Kidney epithelial cell (primary cell): Measurements from ENCODE around the gene HOXA2. TPM values are rescaled to one million over a fixed set of nuclear protein-coding genes. Genes with fewer than 3 reads are reported as not detected.

ENCODE experiments used
- DNase-seq: peaks from one replicate; pipeline ENCODE4 v3.0.0-alpha.2; 2010; ENCODE audit warnings: low read depth
- H3K27me3 ChIP-seq: 2 replicates; pipeline ENCODE4 v1.6.0; 2011; ENCODE audit warnings: low read length; ENCODE audit not compliant: control insufficient read depth, insufficient read depth
- H3K36me3 ChIP-seq: 2 replicates; pipeline ENCODE4 v1.5.1; 2011; ENCODE audit warnings: low read length; ENCODE audit not compliant: control insufficient read depth, insufficient read depth
- H3K4me3 ChIP-seq: 2 replicates; pipeline ENCODE4 v1.5.1; 2011; ENCODE audit warnings: low read depth, mild to moderate bottlenecking, control low read depth, low read length
- total RNA-seq: library from RNA; depleted of rRNA; stranded (reverse); fragments of >200 nt; gene quantifications from 2 replicates; pipeline ENCODE4 v1.2.3, GENCODE V29; 2015
- TF ChIP-seq, protein P1 (sequence below): IDR thresholded peaks from 2 replicates; pipeline ENCODE4 v1.5.1; 2011; ENCODE audit warnings: mild to moderate bottlenecking, moderate library complexity, low read length, control low read depth, inconsistent platforms; ENCODE audit not compliant: insufficient read depth, poor library complexity, severe bottlenecking

Gene HOXA2
- total RNA-seq, 1 donor from 2014 or later, result 1.1 TPM

GRCh38 chr7:27116962-27117886 lies 14.7 kb upstream of the HOXA2 start:
- TF ChIP-seq, protein P1, sequence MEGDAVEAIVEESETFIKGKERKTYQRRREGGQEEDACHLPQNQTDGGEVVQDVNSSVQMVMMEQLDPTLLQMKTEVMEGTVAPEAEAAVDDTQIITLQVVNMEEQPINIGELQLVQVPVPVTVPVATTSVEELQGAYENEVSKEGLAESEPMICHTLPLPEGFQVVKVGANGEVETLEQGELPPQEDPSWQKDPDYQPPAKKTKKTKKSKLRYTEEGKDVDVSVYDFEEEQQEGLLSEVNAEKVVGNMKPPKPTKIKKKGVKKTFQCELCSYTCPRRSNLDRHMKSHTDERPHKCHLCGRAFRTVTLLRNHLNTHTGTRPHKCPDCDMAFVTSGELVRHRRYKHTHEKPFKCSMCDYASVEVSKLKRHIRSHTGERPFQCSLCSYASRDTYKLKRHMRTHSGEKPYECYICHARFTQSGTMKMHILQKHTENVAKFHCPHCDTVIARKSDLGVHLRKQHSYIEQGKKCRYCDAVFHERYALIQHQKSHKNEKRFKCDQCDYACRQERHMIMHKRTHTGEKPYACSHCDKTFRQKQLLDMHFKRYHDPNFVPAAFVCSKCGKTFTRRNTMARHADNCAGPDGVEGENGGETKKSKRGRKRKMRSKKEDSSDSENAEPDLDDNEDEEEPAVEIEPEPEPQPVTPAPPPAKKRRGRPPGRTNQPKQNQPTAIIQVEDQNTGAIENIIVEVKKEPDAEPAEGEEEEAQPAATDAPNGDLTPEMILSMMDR, result no peak
- Histone ChIP-seq H3K27me3 (no peaks in the 10 kb centered on the region), H3K4me3 (peak overlapping the region; percentile 74), H3K36me3 (peaks cover 3% of the 10 kb centered on the region)
- no peak for DNase-seq

DNA sequence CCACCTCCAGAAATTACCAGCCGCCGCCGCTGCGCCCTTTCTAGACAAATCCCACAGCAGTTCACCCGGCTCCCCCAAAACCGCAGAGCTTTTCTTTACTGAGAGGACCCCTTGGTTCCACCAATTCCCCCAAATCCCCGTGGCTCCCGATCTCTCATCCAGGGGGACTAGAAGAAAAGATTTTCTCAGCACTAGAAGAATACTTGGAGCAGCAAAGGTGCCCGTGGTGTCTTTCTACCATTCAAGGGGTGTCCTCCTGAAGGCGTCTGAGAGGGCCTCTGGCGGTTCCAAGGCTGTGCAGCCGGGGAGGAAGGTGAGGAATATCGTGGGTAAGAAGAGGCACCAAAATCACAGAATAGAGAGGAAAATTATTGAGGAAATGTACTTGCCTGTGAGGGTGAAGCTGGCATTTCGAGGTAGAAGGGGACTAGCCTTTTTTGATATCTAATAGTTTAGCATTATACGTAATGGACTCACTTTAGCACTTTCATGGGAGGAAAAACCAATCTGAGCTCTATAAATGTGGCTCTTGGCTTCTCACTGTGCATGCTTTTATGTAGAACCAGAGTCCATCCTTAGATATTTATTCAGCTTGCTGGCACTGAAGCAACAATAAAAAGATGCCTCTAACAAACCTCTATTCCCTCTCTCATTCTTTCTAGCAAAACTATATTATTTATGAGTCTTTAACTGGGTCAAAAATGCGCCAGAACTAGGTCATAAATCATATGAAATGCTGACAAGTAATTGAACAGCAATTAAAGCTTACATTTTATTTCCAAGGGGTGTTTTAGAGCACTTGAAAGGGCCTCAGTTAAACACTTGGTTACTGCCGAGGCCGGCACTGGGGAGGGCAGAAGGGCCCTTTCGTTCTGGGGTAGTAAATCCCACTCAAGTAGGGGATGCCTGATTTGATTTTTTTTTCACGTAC lies 13.8 kb upstream of the HOXA2 start:
- no peak for DNase-seq
- Histone ChIP-seq H3K36me3 (peaks cover 3% of the 10 kb centered on the region), H3K4me3 (peak overlapping the region; percentile 74), H3K27me3 (no peaks in the 10 kb centered on the region)
- TF ChIP-seq, protein P1, result no peak

- TF ChIP-seq, protein P1, result no peak
- peak; percentile 76 for DNase-seq
- peaks cover 3% of the 10 kb centered on the region for H3K36me3 ChIP-seq
- H3K4me3 ChIP-seq, result peak overlapping the region; percentile 74
- no peaks in the 10 kb centered on the region for H3K27me3 ChIP-seq
Observed at GRCh38 chr7:27115221-27116026, 12.9 kb upstream of the HOXA2 start.

DNA sequence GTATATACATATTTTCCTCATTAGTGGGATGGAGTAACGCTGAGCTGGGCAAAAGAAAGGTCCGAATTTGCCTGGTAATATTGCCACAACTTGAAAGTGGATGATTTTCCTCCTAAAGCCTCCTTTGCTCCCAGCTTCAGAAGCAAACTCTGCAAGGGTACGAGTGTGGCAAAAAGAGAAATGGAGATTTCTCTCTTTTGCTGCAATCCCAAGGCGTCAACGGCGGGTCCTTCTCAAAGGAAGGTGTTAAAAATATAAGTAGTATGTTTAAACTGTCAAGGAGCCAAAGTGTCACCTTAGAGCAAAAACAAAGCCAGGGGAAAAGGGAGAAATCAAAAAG lies 12.4 kb upstream of the HOXA2 start:
- Histone ChIP-seq H3K27me3 (no peaks in the 10 kb centered on the region), H3K4me3 (peak overlapping the region; percentile 74), H3K36me3 (peaks cover 3% of the 10 kb centered on the region)
- TF ChIP-seq, protein P1, result no peak
- no peak for DNase-seq

- TF ChIP-seq, protein P1, result no peak
- H3K4me3 ChIP-seq, result peak overlapping the region; percentile 74
- no peak for DNase-seq
Observed at GRCh38 chr7:27113991-27114769, 11.7 kb upstream of the HOXA2 start.

More at GRCh38 chr7:27113991-27114769, 11.7 kb upstream of the HOXA2 start:
- no peaks in the 10 kb centered on the region for H3K27me3 ChIP-seq
- peaks cover 3% of the 10 kb centered on the region for H3K36me3 ChIP-seq
